Activated T-cell treated with anti-CD3 and anti-CD28 coated beads, Interleukin-2, amount 50 U/mL, for 1 hour (primary cell): Measurements from ENCODE around the gene STOX1.
"Not testable (repeated sequence)": the region's sequence is repeated elsewhere in the genome, so short reads cannot be mapped to it uniquely, and the experiment has no call there.

Experiments used
- DNase-seq: peaks from one replicate; pipeline ENCODE4 v3.0.0-alpha.2; 2020

Gene STOX1

GRCh38 chr10:68826764-68827591 lies at the start of gene STOX1:
Gene STOX1, plus strand, starts transcription at chr10:68827531. Its CDS starts 93 bp downstream, at chr10:68827624.
- peak; percentile 71 for DNase-seq

- no peak for DNase-seq
These were observed 45.4 kb upstream of the STOX1 start for GRCh38 chr10:68781613-68782574.

GRCh38 chr10:68784476-68784875 lies 42.9 kb upstream of the STOX1 start:
- DNase-seq: no peak

- no peak for DNase-seq
These were observed 39.5 kb upstream of the STOX1 start for GRCh38 chr10:68787813-68788212.

- no peak for DNase-seq
These were observed 36.9 kb upstream of the STOX1 start for GRCh38 chr10:68790476-68790875.

- no peak for DNase-seq
These were observed 35.2 kb upstream of the STOX1 start for GRCh38 chr10:68792115-68792514.

- no peak for DNase-seq
These were observed 31.3 kb upstream of the STOX1 start for GRCh38 chr10:68795886-68796532.

GRCh38 chr10:68796605-68797004 lies 30.7 kb upstream of the STOX1 start:
- DNase-seq: no peak

- no peak for DNase-seq
These were observed 27.1 kb upstream of the STOX1 start for GRCh38 chr10:68800211-68800610.

GRCh38 chr10:68804692-68805091 lies 22.6 kb upstream of the STOX1 start:
- no peak for DNase-seq

- DNase-seq: not testable (repeated sequence)
These were observed 16.5 kb upstream of the STOX1 start for GRCh38 chr10:68810830-68811229.

- no peak for DNase-seq
These were observed 15.9 kb upstream of the STOX1 start for GRCh38 chr10:68811314-68812009.

- DNase-seq: no peak
These were observed 14.9 kb upstream of the STOX1 start for GRCh38 chr10:68812420-68812819.

GRCh38 chr10:68813559-68813958 lies 13.8 kb upstream of the STOX1 start:
- no peak for DNase-seq

GRCh38 chr10:68816796-68817412 lies 10.4 kb upstream of the STOX1 start:
- DNase-seq: no peak

- DNase-seq: not testable (repeated sequence)
These were observed 7.0 kb upstream of the STOX1 start for GRCh38 chr10:68820359-68820758.

- not testable (repeated sequence) for DNase-seq
These were observed 4.7 kb upstream of the STOX1 start for GRCh38 chr10:68822626-68823025.

GRCh38 chr10:68827592-68827959 lies 245 bp downstream of the STOX1 start:
- DNase-seq: not testable (repeated sequence)

- DNase-seq: peak; percentile 43
These were observed 811 bp downstream of the STOX1 start for GRCh38 chr10:68828083-68828601.

- DNase-seq: no peak
These were observed 1.5 kb downstream of the STOX1 start for GRCh38 chr10:68828833-68829232.

GRCh38 chr10:68829521-68829920 lies 2.2 kb downstream of the STOX1 start:
- DNase-seq: no peak

GRCh38 chr10:68829952-68830351 lies 2.6 kb downstream of the STOX1 start:
- no peak for DNase-seq
